Endodermal cell (in vitro differentiated cells): ENCODE results near the gene KRTAP10-3. TPM values are rescaled to one million over a fixed set of nuclear protein-coding genes. Genes with fewer than 3 reads are reported as not detected.

Experiments used
- DNase-seq: peaks from one replicate; pipeline ENCODE4 v3.0.0-alpha.2; 2017
- H3K27ac ChIP-seq: 2 replicates; pipeline ENCODE4 v1.5.1; 2013; ENCODE audit warnings: mild to moderate bottlenecking, low read depth, low read length, moderate library complexity
- H3K27me3 ChIP-seq: 2 replicates; pipeline ENCODE4 v1.6.1; 2013; ENCODE audit warnings: mild to moderate bottlenecking, low read length, moderate library complexity; ENCODE audit not compliant: insufficient read depth, control insufficient read depth, poor library complexity, severe bottlenecking
- H3K36me3 ChIP-seq: 2 replicates; pipeline ENCODE4 v1.7.0; 2013; ENCODE audit warnings: mild to moderate bottlenecking, low read length, moderate library complexity; ENCODE audit not compliant: control insufficient read depth, insufficient read depth
- H3K4me1 ChIP-seq: one replicate; pipeline ENCODE4 v1.7.0; 2013; ENCODE audit warnings: low read length; ENCODE audit not compliant: control insufficient read depth, insufficient read depth
- H3K4me3 ChIP-seq: 2 replicates; pipeline ENCODE4 v1.5.1; 2013; ENCODE audit warnings: mild to moderate bottlenecking, low read length, moderate library complexity
- H3K9ac ChIP-seq: 2 replicates; pipeline ENCODE4 v1.6.1; 2013; ENCODE audit warnings: mild to moderate bottlenecking, low read length, moderate library complexity; ENCODE audit not compliant: poor library complexity, severe bottlenecking; ENCODE audit errors: extremely low read depth
- H3K9me3 ChIP-seq: 2 replicates; pipeline ENCODE4 v1.6.1; 2013; ENCODE audit warnings: mild to moderate bottlenecking, low read length, moderate library complexity; ENCODE audit not compliant: control insufficient read depth
- H3K27ac Mint-ChIP-seq: 2 replicates; pipeline ENCODE4 v1.8.0; 2020; ENCODE audit warnings: mixed read lengths
- H3K27me3 Mint-ChIP-seq: 2 replicates; pipeline ENCODE4 v1.8.0; 2021; ENCODE audit warnings: mild to moderate bottlenecking, mixed read lengths; ENCODE audit not compliant: insufficient read depth
- H3K36me3 Mint-ChIP-seq: 2 replicates; pipeline ENCODE4 v1.8.0; 2020; ENCODE audit warnings: low read depth, mixed read lengths
- H3K4me1 Mint-ChIP-seq: 2 replicates; pipeline ENCODE4 v1.8.0; 2020; ENCODE audit warnings: mixed read lengths
- H3K4me3 Mint-ChIP-seq: 2 replicates; pipeline ENCODE4 v1.8.0; 2020; ENCODE audit warnings: mild to moderate bottlenecking, moderate library complexity, mixed read lengths
- H3K9me3 Mint-ChIP-seq: 2 replicates; pipeline ENCODE4 v1.8.0; 2020; ENCODE audit warnings: mild to moderate bottlenecking, mixed read lengths
- CTCF ChIP-seq: fragments of 200-600 bp; sonication (generic); conservative IDR thresholded peaks from 2 replicates; pipeline ENCODE4 v1.5.0; 2021; ENCODE audit warnings: antibody characterized with exemption, mild to moderate bottlenecking
- WGBS, 2 experiments: methylation state at CpG; one replicate each; pipeline versions ENCODE4 v1.1.5 to v1.1.7; 2013; ENCODE audit warnings: missing lambda C conversion rate in 2 of 2, mixed read lengths in 1 of 2; ENCODE audit not compliant: insufficient coverage in 1 of 2, insufficient read length in 1 of 2; 5-methylcytosine and 5-hydroxymethylcytosine counted together
- total RNA-seq, 2 donors: library from RNA; stranded (reverse); fragmentation: NEBNext Ultra II Directional in 1 of 2; extraction: Animal tissue kit (Norgen Biotek cat#: 25700) in 1 of 2; gene quantifications; 2 replicates in 1 of 2; 3 replicates in 1 of 2; pipeline ENCODE4 v1.2.1, GENCODE V29; 2021

Gene KRTAP10-3
- total RNA-seq, 2 donors from 2014 or later = not detected

GRCh38 chr21:44527983-44528633 is 30.5 kb downstream of the KRTAP10-3 start:
- Histone ChIP-seq H3K9me3 (peaks cover 10% of the 10 kb centered on the region), H3K4me1 (no peaks in the 10 kb centered on the region), H3K36me3 (no peaks in the 10 kb centered on the region), H3K9ac (no peak overlapping the region), H3K27me3 (no peaks in the 10 kb centered on the region), H3K4me3 (no peak overlapping the region), H3K27ac (no peak overlapping the region)
- no peak overlapping the region for H3K4me3 Mint-ChIP-seq
- H3K9me3 Mint-ChIP-seq = no peaks in the 10 kb centered on the region
- DNase-seq = peak; percentile 35
- WGBS, 2 experiments = 88 to 94% methylated on average over 14 to 18 of the region's 18 CpGs
- peak overlapping the region; percentile 17 for H3K27ac Mint-ChIP-seq
- no peaks in the 10 kb centered on the region for H3K27me3 Mint-ChIP-seq
- H3K36me3 Mint-ChIP-seq = no peaks in the 10 kb centered on the region
- TF ChIP-seq CTCF = no peak
- H3K4me1 Mint-ChIP-seq = no peaks in the 10 kb centered on the region

DNA sequence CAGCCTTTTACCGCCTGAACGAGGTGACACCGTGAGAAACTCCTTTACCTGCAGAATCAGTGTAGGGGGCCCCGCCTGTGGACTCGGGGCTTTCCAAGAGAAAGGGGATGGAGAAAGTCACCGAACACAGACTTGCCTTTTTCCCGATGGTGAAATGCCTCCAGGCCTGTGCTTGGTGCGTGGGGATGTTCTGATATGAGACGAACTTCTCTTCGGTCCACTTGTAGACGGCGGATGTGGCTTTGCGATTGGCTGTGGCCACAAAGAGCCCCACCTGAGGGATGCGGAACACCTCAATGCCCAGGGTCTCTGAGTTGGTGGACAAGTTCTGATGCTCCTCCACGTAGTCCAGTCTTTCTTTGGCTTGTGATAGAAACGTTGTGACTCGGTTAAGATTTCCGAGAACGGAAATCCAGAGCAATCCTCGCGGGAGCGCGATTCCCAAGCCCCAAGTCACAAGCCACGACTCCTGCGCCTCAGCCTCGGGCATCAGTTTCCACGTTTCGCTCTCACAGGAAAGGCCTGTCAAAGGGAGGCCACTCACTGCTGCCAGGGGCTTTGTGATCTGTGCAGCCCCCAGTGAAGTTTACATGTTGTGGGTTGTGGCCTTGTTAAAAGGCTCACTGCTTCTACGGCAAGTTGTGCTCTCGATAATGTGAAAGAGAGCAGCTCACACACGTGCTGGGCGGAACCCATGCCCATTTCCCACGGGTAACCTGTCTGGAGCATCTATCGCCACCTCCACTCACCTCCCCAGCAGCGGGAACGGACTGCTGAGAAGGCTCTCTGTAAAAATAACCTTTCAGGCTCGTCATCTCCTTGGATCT is 31.2 kb downstream of the KRTAP10-3 start:
- Histone ChIP-seq H3K4me1 (no peaks in the 10 kb centered on the region), H3K27me3 (no peaks in the 10 kb centered on the region), H3K36me3 (no peaks in the 10 kb centered on the region), H3K9ac (no peak overlapping the region), H3K4me3 (no peak overlapping the region), H3K9me3 (peaks cover 10% of the 10 kb centered on the region), H3K27ac (no peak overlapping the region)
- DNase-seq = no peak
- WGBS, 2 experiments = 94 to 95% methylated on average over 31 to 37 of the region's 37 CpGs
- H3K4me1 Mint-ChIP-seq = no peaks in the 10 kb centered on the region
- H3K36me3 Mint-ChIP-seq = no peaks in the 10 kb centered on the region
- H3K4me3 Mint-ChIP-seq = no peak overlapping the region
- no peak overlapping the region for H3K27ac Mint-ChIP-seq
- H3K27me3 Mint-ChIP-seq = no peaks in the 10 kb centered on the region
- no peaks in the 10 kb centered on the region for H3K9me3 Mint-ChIP-seq
- no peak for TF ChIP-seq CTCF

- Histone ChIP-seq H3K9ac (no peak overlapping the region), H3K4me1 (no peaks in the 10 kb centered on the region), H3K27me3 (no peaks in the 10 kb centered on the region), H3K9me3 (peaks cover 10% of the 10 kb centered on the region), H3K27ac (no peak overlapping the region), H3K36me3 (no peaks in the 10 kb centered on the region), H3K4me3 (no peak overlapping the region)
- Mint-ChIP-seq H3K36me3 (no peaks in the 10 kb centered on the region), H3K27me3 (no peaks in the 10 kb centered on the region), H3K4me1 (no peaks in the 10 kb centered on the region), H3K9me3 (no peaks in the 10 kb centered on the region), H3K4me3 (no peak overlapping the region), H3K27ac (no peak overlapping the region)
- DNase-seq = no peak
- WGBS, 2 experiments = 91 to 95% methylated on average over 6 to 12 of the region's 12 CpGs
- no peak for TF ChIP-seq CTCF
Measured at GRCh38 chr21:44526096-44526997, 32.2 kb downstream of the KRTAP10-3 start.
